Measurements from ENCODE around the gene C14orf93.
A peak's percentile ranks its signal among the peaks of the same experiment; 100 is the strongest.

C14orf93 gene

GRCh38 chr14:22984959-22985658 is 24.8 kb downstream of the C14orf93 start:
- Histone ChIP-seq H3K79me2 (ENCODE audit: control insufficient read depth, low read length) (no peaks in the 10 kb centered on the region), H3F3A (ENCODE audit: control insufficient read depth, insufficient read depth) (peaks cover 5% of the 10 kb centered on the region), H3K27me3 (ENCODE audit: control insufficient read depth, low read length) (peaks cover 3% of the 10 kb centered on the region; the same call in 1 of the 2 replicates), H3K4me2 (ENCODE audit: low read length) (no peak overlapping the region), H3K4me3 (ENCODE audit: low read length) (no peak overlapping the region), H3K36me3 (ENCODE audit: control insufficient read depth, low read length) (peaks cover 27% of the 10 kb centered on the region), H4K20me1 (ENCODE audit: control insufficient read depth, insufficient read depth, low read depth, low read length) (no peaks in the 10 kb centered on the region), H3K4me1 (ENCODE audit: control insufficient read depth, low read length) (peaks cover 32% of the 10 kb centered on the region), H3K9me2 (replicated peaks; ENCODE audit: control insufficient read depth, low read length) (no peaks in the 10 kb centered on the region), H3K27ac (ENCODE audit: low read depth, low read length) (no peak overlapping the region), H3K9me3 (ENCODE audit: control insufficient read depth, insufficient read depth, low read length) (no peaks in the 10 kb centered on the region)
- TF ChIP-seq CTCF (IDR thresholded peaks at IDR 0.05; ENCODE audit: low read depth, low read length, poor library complexity, severe bottlenecking), result no peak

GRCh38 chr14:22982477-22983245 is 27.3 kb downstream of the C14orf93 start, which contains the start of gene AJUBA:
AJUBA (minus strand) TSS chr14:22982551; CDS start chr14:22982266, 285 bp downstream.
- Histone ChIP-seq H4K20me1 (ENCODE audit: control insufficient read depth, insufficient read depth, low read depth, low read length) (no peaks in the 10 kb centered on the region), H3K27ac (ENCODE audit: low read depth, low read length) (no peak within 1 kb of the TSS), H3K27me3 (ENCODE audit: control insufficient read depth, low read length) (peaks cover 3% of the 10 kb centered on the region; the same call in 1 of the 2 replicates), H3K4me3 (ENCODE audit: low read length) (peak within 1 kb of the TSS; percentile 71), H3K9me3 (ENCODE audit: control insufficient read depth, insufficient read depth, low read length) (no peaks in the 10 kb centered on the region), H3K79me2 (ENCODE audit: control insufficient read depth, low read length) (no peaks in the 10 kb centered on the region), H3K9me2 (replicated peaks; ENCODE audit: control insufficient read depth, low read length) (no peaks in the 10 kb centered on the region), H3K36me3 (ENCODE audit: control insufficient read depth, low read length) (peaks cover 19% of the 10 kb centered on the region), H3K4me2 (ENCODE audit: low read length) (peak within 1 kb of the TSS; percentile 67), H3F3A (ENCODE audit: control insufficient read depth, insufficient read depth) (peaks cover 9% of the 10 kb centered on the region), H3K4me1 (ENCODE audit: control insufficient read depth, low read length) (peaks cover 56% of the 10 kb centered on the region)
- TF ChIP-seq EZH2phosphoT487 (IDR thresholded peaks at IDR 0.05; ENCODE audit: borderline replicate concordance, low read length) (no peak), CTCF (IDR thresholded peaks at IDR 0.05; ENCODE audit: low read depth, low read length, poor library complexity, severe bottlenecking) (no peak)

GRCh38 chr14:22981876-22982476 is 28.0 kb downstream of the C14orf93 start:
- no peak for TF ChIP-seq EZH2phosphoT487 (IDR thresholded peaks at IDR 0.05; ENCODE audit: borderline replicate concordance, low read length)
- no peak for TF ChIP-seq CTCF (IDR thresholded peaks at IDR 0.05; ENCODE audit: low read depth, low read length, poor library complexity, severe bottlenecking)
- Histone ChIP-seq H3K36me3 (ENCODE audit: control insufficient read depth, low read length) (peaks cover 15% of the 10 kb centered on the region), H4K20me1 (ENCODE audit: control insufficient read depth, insufficient read depth, low read depth, low read length) (no peaks in the 10 kb centered on the region), H3K27ac (ENCODE audit: low read depth, low read length) (no peak overlapping the region), H3K9me2 (replicated peaks; ENCODE audit: control insufficient read depth, low read length) (no peaks in the 10 kb centered on the region), H3K79me2 (ENCODE audit: control insufficient read depth, low read length) (no peaks in the 10 kb centered on the region), H3K4me1 (ENCODE audit: control insufficient read depth, low read length) (peaks cover 63% of the 10 kb centered on the region), H3K27me3 (ENCODE audit: control insufficient read depth, low read length) (peaks cover 3% of the 10 kb centered on the region; the same call in 1 of the 2 replicates), H3K4me3 (ENCODE audit: low read length) (peak overlapping the region; percentile 71), H3F3A (ENCODE audit: control insufficient read depth, insufficient read depth) (peaks cover 11% of the 10 kb centered on the region), H3K4me2 (ENCODE audit: low read length) (peak overlapping the region; percentile 67), H3K9me3 (ENCODE audit: control insufficient read depth, insufficient read depth, low read length) (no peaks in the 10 kb centered on the region)
